H9 (cell line): ENCODE measurements around the gene EIF3D. TPM values are rescaled to one million over a fixed set of nuclear protein-coding genes. Genes with fewer than 3 reads are reported as not detected.

ENCODE experiments used
- DNase-seq: peaks from one replicate; pipeline ENCODE4 v3.0.0-alpha.2; 2017
- H2AFZ ChIP-seq: one replicate; pipeline ENCODE4 v1.6.1; 2013; ENCODE audit warnings: mild to moderate bottlenecking, low read length, control low read depth, moderate library complexity
- H2AK5ac ChIP-seq: 2 replicates; pipeline ENCODE4 v1.6.1; 2013; ENCODE audit warnings: low read length, control low read depth, mixed read lengths; ENCODE audit not compliant: insufficient read length
- H2BK120ac ChIP-seq: one replicate; pipeline ENCODE4 v1.6.1; 2013; ENCODE audit warnings: low read depth, mild to moderate bottlenecking, low read length, control low read depth, inconsistent platforms; ENCODE audit not compliant: poor library complexity, severe bottlenecking
- H2BK12ac ChIP-seq: 2 replicates; pipeline ENCODE4 v1.6.1; 2013; ENCODE audit warnings: low read length, control low read depth, mixed read lengths, low read depth; ENCODE audit not compliant: insufficient read length
- H2BK15ac ChIP-seq: 2 replicates; pipeline ENCODE4 v1.6.1; 2013; ENCODE audit warnings: low read depth, low read length, control low read depth
- H2BK20ac ChIP-seq: one replicate; pipeline ENCODE4 v1.6.1; 2013; ENCODE audit warnings: low read depth, mild to moderate bottlenecking, low read length, control low read depth, inconsistent platforms; ENCODE audit not compliant: poor library complexity, severe bottlenecking
- H2BK5ac ChIP-seq: 2 replicates; pipeline ENCODE4 v1.6.1; 2013; ENCODE audit warnings: low read length, control low read depth, mixed read lengths; ENCODE audit not compliant: insufficient read length
- H3K14ac ChIP-seq: 2 replicates; pipeline ENCODE4 v1.6.1; 2013; ENCODE audit warnings: low read length, control low read depth; ENCODE audit not compliant: insufficient read depth
- H3K18ac ChIP-seq: 2 replicates; pipeline ENCODE4 v1.6.1; 2013; ENCODE audit warnings: low read depth, mild to moderate bottlenecking, mixed read lengths, low read length, control low read depth; ENCODE audit not compliant: insufficient read length
- H3K23ac ChIP-seq: 2 replicates; pipeline ENCODE4 v1.6.1; 2013; ENCODE audit warnings: low read length, control low read depth, mixed read lengths, low read depth; ENCODE audit not compliant: insufficient read length
- H3K23me2 ChIP-seq: 2 replicates; pipeline ENCODE4 v1.6.1; 2013; ENCODE audit warnings: low read depth, mild to moderate bottlenecking, mixed read lengths, low read length, control low read depth; ENCODE audit not compliant: insufficient read length, poor library complexity, severe bottlenecking
- H3K27ac ChIP-seq: 2 replicates; pipeline ENCODE4 v1.5.1; 2013; ENCODE audit warnings: low read length, control low read depth, mixed read lengths, low read depth; ENCODE audit not compliant: insufficient read length
- H3K27me3 ChIP-seq: 2 replicates; pipeline ENCODE4 v1.6.1; 2013; ENCODE audit warnings: low read length, control low read depth, inconsistent platforms; ENCODE audit not compliant: insufficient read depth
- H3K4ac ChIP-seq: 2 replicates; pipeline ENCODE4 v1.6.1; 2013; ENCODE audit warnings: low read depth, mild to moderate bottlenecking, control low read depth, inconsistent platforms, low read length, moderate library complexity
- H3K4me1 ChIP-seq: 2 replicates; pipeline ENCODE4 v1.6.1; 2013; ENCODE audit warnings: low read length, control low read depth, inconsistent platforms; ENCODE audit not compliant: insufficient read depth
- H3K4me2 ChIP-seq: 2 replicates; pipeline ENCODE4 v1.6.1; 2013; ENCODE audit warnings: low read length, control low read depth, mixed read lengths; ENCODE audit not compliant: insufficient read length, insufficient read depth
- H3K56ac ChIP-seq: 2 replicates; pipeline ENCODE4 v1.6.1; 2013; ENCODE audit warnings: low read depth, mild to moderate bottlenecking, mixed read lengths, low read length, control low read depth; ENCODE audit not compliant: insufficient read length
- H3K79me1 ChIP-seq: 2 replicates; pipeline ENCODE4 v1.6.1; 2013; ENCODE audit warnings: low read depth, mild to moderate bottlenecking, moderate library complexity, low read length, control low read depth, inconsistent platforms; ENCODE audit not compliant: insufficient read depth, poor library complexity, severe bottlenecking
- H3K79me2 ChIP-seq: 2 replicates; pipeline ENCODE4 v1.6.1; 2013; ENCODE audit warnings: low read length, control low read depth, inconsistent platforms; ENCODE audit not compliant: insufficient read depth
- H3K9ac ChIP-seq: 2 replicates; pipeline ENCODE4 v1.6.1; 2013; ENCODE audit warnings: low read length, control low read depth, mixed read lengths; ENCODE audit not compliant: insufficient read length; ENCODE audit errors: extremely low read depth
- H3K9me3 ChIP-seq: one replicate; pipeline ENCODE4 v1.6.1; 2013; ENCODE audit warnings: low read depth, low read length, inconsistent platforms; ENCODE audit not compliant: control insufficient read depth
- H3T11ph ChIP-seq: one replicate; pipeline ENCODE4 v1.6.1; 2013; ENCODE audit warnings: mild to moderate bottlenecking, low read length, control low read depth, inconsistent platforms
- H4K20me1 ChIP-seq: one replicate; pipeline ENCODE4 v1.6.1; 2013; ENCODE audit not compliant: control insufficient read depth, insufficient read length, insufficient read depth
- H4K5ac ChIP-seq: 2 replicates; pipeline ENCODE4 v1.6.1; 2013; ENCODE audit warnings: low read depth, mild to moderate bottlenecking, mixed read lengths, low read length, control low read depth; ENCODE audit not compliant: insufficient read length
- H4K8ac ChIP-seq: replicated peaks from 2 replicates; pipeline ENCODE4 v1.6.1; 2013; ENCODE audit warnings: low read length, control low read depth, mixed read lengths, low read depth; ENCODE audit not compliant: insufficient read length
- H4K91ac ChIP-seq: 2 replicates; pipeline ENCODE4 v1.6.1; 2013; ENCODE audit warnings: low read depth, mild to moderate bottlenecking, moderate library complexity, mixed read lengths, low read length, control low read depth; ENCODE audit not compliant: insufficient read length
- H3K27ac Mint-ChIP-seq, 3 experiments: 2 replicates in 2 of 3; 3 replicates in 1 of 3; pipeline ENCODE4 v1.8.0; 2020 to 2021; ENCODE audit warnings: mixed read lengths in 3 of 3, mild to moderate bottlenecking in 1 of 3, moderate library complexity in 1 of 3
- H3K27me3 Mint-ChIP-seq: 2 replicates; pipeline ENCODE4 v1.8.0; 2021; ENCODE audit warnings: low read depth, mild to moderate bottlenecking, moderate library complexity, mixed read lengths
- H3K36me3 Mint-ChIP-seq, 3 experiments: 2 replicates in 2 of 3; 3 replicates in 1 of 3; pipeline ENCODE4 v1.8.0; 2020 to 2021; ENCODE audit warnings: low read depth in 3 of 3, mixed read lengths in 3 of 3; ENCODE audit not compliant: insufficient read depth in 1 of 3
- H3K4me1 Mint-ChIP-seq, 2 experiments: 2 replicates each; pipeline ENCODE4 v1.8.0; 2020; ENCODE audit warnings: mixed read lengths in 2 of 2
- H3K4me3 Mint-ChIP-seq, 2 experiments: 2 replicates in 1 of 2; 3 replicates in 1 of 2; pipeline ENCODE4 v1.8.0; 2020 to 2021; ENCODE audit warnings: mild to moderate bottlenecking in 2 of 2, mixed read lengths in 2 of 2, moderate library complexity in 1 of 2
- H3K9me3 Mint-ChIP-seq, 2 experiments: 2 replicates in 1 of 2; 3 replicates in 1 of 2; pipeline ENCODE4 v1.8.0; 2020; ENCODE audit warnings: mild to moderate bottlenecking in 2 of 2, mixed read lengths in 2 of 2, moderate library complexity in 1 of 2
- CTCF ChIP-seq: fragments of 200-600 bp; sonication (generic); conservative IDR thresholded peaks from 3 replicates; pipeline ENCODE4 v1.8.0; 2021; ENCODE audit warnings: antibody characterized with exemption, mild to moderate bottlenecking
- WGBS: extraction: QIAGEN DNeasy Blood & Tissue Kit; methylation state at CpG from one replicate; pipeline ENCODE4 v1.1.7; 2013; ENCODE audit warnings: missing lambda C conversion rate, low lambda C conversion rate, mixed read lengths; ENCODE audit not compliant: insufficient read length; ENCODE audit errors: extremely low coverage; 5-methylcytosine and 5-hydroxymethylcytosine counted together
- total RNA-seq: library from RNA; stranded (reverse); gene quantifications from 2 replicates; pipeline ENCODE4 v1.2.1, GENCODE V29; 2021

The EIF3D gene
- total RNA-seq, 1 experiment from 2014 or later, result 198 TPM

GRCh38 chr22:36475341-36475740, 53.6 kb downstream of the EIF3D start:
- H2BK120ac ChIP-seq, result no peak overlapping the region
- no peak overlapping the region for H3K27ac ChIP-seq
- H2BK20ac ChIP-seq, result no peak overlapping the region
- H2BK12ac ChIP-seq, result no peak overlapping the region
- H3K4me3 Mint-ChIP-seq, result no peak overlapping the region
- no peak for DNase-seq
- H3K27me3 Mint-ChIP-seq, result no peaks in the 10 kb centered on the region
- H3K4me2 ChIP-seq, result no peak overlapping the region
- no peaks in the 10 kb centered on the region for H3K9me3 ChIP-seq
- no peak overlapping the region for H4K5ac ChIP-seq
- H3K36me3 Mint-ChIP-seq, result peaks cover 17 to 55% (median 49%) of the 10 kb centered on the region in 3 experiments; a peak in 6 of 7 replicates
- H3K23me2 ChIP-seq, result no peaks in the 10 kb centered on the region
- no CpG with 5 or more reads among the region's 6 CpGs for WGBS
- H3K4me1 Mint-ChIP-seq, result peaks cover 0 to 2% of the 10 kb centered on the region in 2 experiments; a peak in 2 of 4 replicates
- no peak overlapping the region for H3K18ac ChIP-seq
- H3K79me2 ChIP-seq, result no peaks in the 10 kb centered on the region
- TF ChIP-seq CTCF, result no peak
- H2AK5ac ChIP-seq, result no peak overlapping the region
- no peak overlapping the region for H3K9ac ChIP-seq
- H3K4ac ChIP-seq, result no peak overlapping the region
- no peak overlapping the region for H3K14ac ChIP-seq
- no peaks in the 10 kb centered on the region for H3K79me1 ChIP-seq
- H2BK15ac ChIP-seq, result no peak overlapping the region
- no peak overlapping the region for H2AFZ ChIP-seq
- no peak overlapping the region for H3T11ph ChIP-seq
- no peaks in the 10 kb centered on the region for H3K27me3 ChIP-seq
- no peak overlapping the region for H2BK5ac ChIP-seq
- H4K91ac ChIP-seq, result no peak overlapping the region
- H3K27ac Mint-ChIP-seq, result no peak overlapping the region
- no peaks in the 10 kb centered on the region for H3K9me3 Mint-ChIP-seq
- no peak overlapping the region for H3K23ac ChIP-seq
- H4K20me1 ChIP-seq, result no peaks in the 10 kb centered on the region
- no peaks in the 10 kb centered on the region for H3K4me1 ChIP-seq
- no peak overlapping the region for H4K8ac ChIP-seq
- no peak overlapping the region for H3K56ac ChIP-seq
